Tibial nerve (tissue), 4 donors: ENCODE data around the gene ALDOC. TPM values are rescaled to one million over a fixed set of nuclear protein-coding genes. Genes with fewer than 3 reads are reported as not detected.
"Not testable (repeated sequence)": the region's sequence is repeated elsewhere in the genome, so short reads cannot be mapped to it uniquely, and the experiment has no call there.

Source experiments
- DNase-seq, 2 donors: peaks; one replicate each; pipeline ENCODE4 v3.0.0-alpha.2; 2019; ENCODE audit warnings: low spot score in 2 of 2
- H3K27ac ChIP-seq, 4 donors: fragments of 200-600 bp; sonication (generic) in 3 of 4; one replicate each; pipeline ENCODE4 v1.5.1; 2017 to 2019; ENCODE audit warnings: mild to moderate bottlenecking in 1 of 4
- H3K27me3 ChIP-seq, 2 donors: fragments of 200-600 bp; sonication (generic) in 1 of 2; one replicate each; pipeline versions ENCODE4 v1.5.1 to v1.6.0; 2017 to 2019
- H3K36me3 ChIP-seq, 3 donors: fragments of 200-600 bp; sonication (generic); one replicate each; pipeline ENCODE4 v1.5.1; 2018 to 2019
- H3K4me1 ChIP-seq, 4 donors: fragments of 200-600 bp; sonication (generic) in 3 of 4; one replicate each; pipeline ENCODE4 v1.5.1; 2017 to 2019
- H3K4me3 ChIP-seq, 4 donors: fragments of 200-600 bp; sonication (generic) in 3 of 4; one replicate each; pipeline ENCODE4 v1.5.1; 2017 to 2019; ENCODE audit warnings: mild to moderate bottlenecking in 1 of 4, moderate library complexity in 1 of 4
- H3K9me3 ChIP-seq, 4 donors: fragments of 200-600 bp; sonication (generic) in 3 of 4; one replicate each; pipeline ENCODE4 v1.5.1; 2017 to 2019
- CTCF ChIP-seq, 5 experiments: fragments of 200-600 bp in 3 of 5; fragments of 450-650 bp in 2 of 5; sonication (generic) in 3 of 5; IDR thresholded peaks; one replicate each; pipeline ENCODE4 v1.5.1; 2016 to 2019; ENCODE audit warnings: antibody characterized with exemption in 5 of 5, mild to moderate bottlenecking in 3 of 5, moderate library complexity in 2 of 5
- EP300 ChIP-seq, 2 donors: sonication (generic); formaldehyde crosslinking; IDR thresholded peaks; one replicate each; pipeline ENCODE4 v1.6.1; 2017; ENCODE audit warnings: antibody characterized with exemption in 2 of 2, mild to moderate bottlenecking in 1 of 2
- POLR2A ChIP-seq, 2 donors: fragments of 450-650 bp; IDR thresholded peaks; one replicate each; pipeline ENCODE4 v1.6.1; 2017; ENCODE audit warnings: antibody characterized with exemption in 2 of 2, mild to moderate bottlenecking in 2 of 2, moderate library complexity in 2 of 2
- WGBS, 2 donors: methylation state at CpG; one replicate each; pipeline ENCODE4 v1.1.5; 2018; 5-methylcytosine and 5-hydroxymethylcytosine counted together
- total RNA-seq, 4 donors: library from RNA; depleted of rRNA; stranded (reverse); fragments of >200 nt; gene quantifications; one replicate each; pipeline ENCODE4 v1.1.0, GENCODE V29; 2016

The ALDOC gene
- total RNA-seq, 4 donors from 2014 or later = 46.2 to 222 (median 141) TPM

GRCh38 chr17:28612531-28612930, 35.8 kb upstream of the ALDOC start:
- H3K27ac ChIP-seq = no peak overlapping the region
- no peak for DNase-seq
- no peak for TF ChIP-seq CTCF (IDR thresholded peaks at IDR 0.05)
- no peak for TF ChIP-seq EP300 (IDR thresholded peaks at IDR 0.05)
- no peak for TF ChIP-seq POLR2A (IDR thresholded peaks at IDR 0.05)
- no peak overlapping the region for H3K4me3 ChIP-seq
- peaks cover 2 to 81% (median 19%) of the 10 kb centered on the region in 3 donors for H3K36me3 ChIP-seq
- WGBS, 2 donors = 38 to 43% methylated on average over 2 of the region's 2 CpGs
- no peaks in the 10 kb centered on the region for H3K27me3 ChIP-seq
- no peaks in the 10 kb centered on the region for H3K9me3 ChIP-seq
- no peaks in the 10 kb centered on the region for H3K4me1 ChIP-seq

- Histone ChIP-seq H3K27me3 (no peaks in the 10 kb centered on the region), H3K4me3 (no peak overlapping the region), H3K27ac (no peak overlapping the region), H3K36me3 (peaks cover 0 to 73% (median 1%) of the 10 kb centered on the region in 3 donors), H3K9me3 (no peaks in the 10 kb centered on the region), H3K4me1 (no peaks in the 10 kb centered on the region)
- DNase-seq = no peak
- TF ChIP-seq CTCF (IDR thresholded peaks at IDR 0.05) = no peak
- no peak for TF ChIP-seq POLR2A (IDR thresholded peaks at IDR 0.05)
- TF ChIP-seq EP300 (IDR thresholded peaks at IDR 0.05) = no peak
- 86% methylated on average over 8 of the region's 8 CpGs for WGBS, 2 donors
Measured at GRCh38 chr17:28610376-28610775, 33.7 kb upstream of the ALDOC start.

- H3K4me3 ChIP-seq, H3K27ac ChIP-seq, DNase-seq, H3K9me3 ChIP-seq, H3K27me3 ChIP-seq, H3K4me1 ChIP-seq: not testable (repeated sequence)
- WGBS, 2 donors = 61 to 86% methylated on average over 5 to 10 of the region's 31 CpGs
- peaks cover 0 to 23% (median 0%) of the 10 kb centered on the region in 3 donors for H3K36me3 ChIP-seq
Measured at GRCh38 chr17:28604031-28604430, 27.3 kb upstream of the ALDOC start.

GRCh38 chr17:28599311-28600184, 22.9 kb upstream of the ALDOC start:
- 12% methylated on average over 38 to 40 of the region's 40 CpGs for WGBS, 2 donors
- H3K4me3 ChIP-seq = peak overlapping the region; percentile 56 to 68 (median 66)
- TF ChIP-seq POLR2A (IDR thresholded peaks at IDR 0.05) = no peak
- peak in 1 of 2 donors; percentile 13 for TF ChIP-seq EP300 (IDR thresholded peaks at IDR 0.05)
- H3K4me1 ChIP-seq = peaks cover 0 to 19% (median 12%) of the 10 kb centered on the region in 4 donors
- H3K9me3 ChIP-seq = no peaks in the 10 kb centered on the region
- peaks cover 0 to 5% (median 0%) of the 10 kb centered on the region in 3 donors for H3K36me3 ChIP-seq
- no peaks in the 10 kb centered on the region for H3K27me3 ChIP-seq
- H3K27ac ChIP-seq = peak overlapping the region; percentile 77 to 96 (median 92)
- peak; percentile 23 to 51 for DNase-seq

- Histone ChIP-seq H3K4me3 (peak within 1 kb of the TSS; percentile 56 to 68 (median 66)), H3K27ac (peak within 1 kb of the TSS; percentile 77 to 96 (median 92)), H3K27me3 (no peaks in the 10 kb centered on the region), H3K36me3 (no peaks in the 10 kb centered on the region), H3K9me3 (no peaks in the 10 kb centered on the region), H3K4me1 (peaks cover 0 to 19% (median 12%) of the 10 kb centered on the region in 4 donors)
- 0 to 2% methylated on average over 23 to 38 of the region's 44 CpGs for WGBS, 2 donors
- DNase-seq = peak; percentile 84 to 90
- TF ChIP-seq CTCF (IDR thresholded peaks at IDR 0.05) (no peak), POLR2A (IDR thresholded peaks at IDR 0.05) (peak; percentile 59 to 90), EP300 (IDR thresholded peaks at IDR 0.05) (peak in 1 of 2 donors; percentile 93)
Measured at GRCh38 chr17:28598799-28599310, 22.2 kb upstream of the ALDOC start, which contains the start of gene SPAG5. Gene SPAG5 (minus strand): TSS chr17:28599025. CDS start chr17:28598946, 79 bp downstream.

- peaks cover 0 to under 1% (median 0%) of the 10 kb centered on the region in 3 donors for H3K36me3 ChIP-seq
- H3K4me1 ChIP-seq = peaks cover 0 to 19% (median 12%) of the 10 kb centered on the region in 4 donors
- TF ChIP-seq CTCF (IDR thresholded peaks at IDR 0.05) (no peak), EP300 (IDR thresholded peaks at IDR 0.05) (no peak), POLR2A (IDR thresholded peaks at IDR 0.05) (no peak)
- 3% methylated on average over 16 to 17 of the region's 17 CpGs for WGBS, 2 donors
- DNase-seq = no peak
- peak overlapping the region; percentile 56 to 68 (median 66) for H3K4me3 ChIP-seq
- no peaks in the 10 kb centered on the region for H3K9me3 ChIP-seq
- peak overlapping the region in 3 of 4 donors; percentile 77 to 96 (median 91) for H3K27ac ChIP-seq
- no peaks in the 10 kb centered on the region for H3K27me3 ChIP-seq
Measured at GRCh38 chr17:28598389-28598788, 21.7 kb upstream of the ALDOC start.
